Measurements from ENCODE around the gene NELL1.

DNA sequence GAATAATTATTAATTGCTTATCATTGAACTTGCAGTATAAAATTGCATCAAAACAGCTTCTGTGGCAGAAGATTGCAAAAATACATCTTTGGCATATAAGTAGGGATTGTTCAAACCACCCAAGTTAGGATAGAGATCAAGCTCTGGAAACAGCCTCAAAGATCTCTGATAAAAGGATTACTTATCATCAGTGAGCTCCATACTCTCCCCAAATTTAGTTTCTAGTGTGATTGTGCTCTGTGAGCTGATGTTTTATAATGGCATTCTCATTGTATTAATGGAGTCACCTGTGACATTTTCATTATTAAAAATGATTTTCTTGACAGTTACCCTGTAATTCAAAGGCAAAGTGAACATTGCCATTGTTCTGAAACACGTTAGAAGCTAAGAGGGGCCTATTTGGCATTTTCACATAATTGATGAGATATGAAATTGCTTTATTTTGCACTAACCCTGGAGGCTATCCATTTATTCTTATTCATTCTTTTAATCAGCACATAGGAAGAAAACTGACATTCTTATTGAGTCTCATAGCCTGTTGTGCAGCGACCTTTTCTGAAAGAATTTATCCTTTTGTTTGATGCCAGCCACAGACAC lies 897.2 kb downstream of the NELL1 start:
- no peak for TF ChIP-seq EZH2 (IDR thresholded peaks at IDR 0.05; ENCODE audit: insufficient read depth, poor library complexity, severe bottlenecking)
- no peak for TF ChIP-seq EZH2phosphoT487 (IDR thresholded peaks at IDR 0.05; ENCODE audit: insufficient read depth, low read depth)
